TTC549 (cell line): ENCODE data around the gene PI4K2B.
"Not testable (repeated sequence)": the region's sequence is repeated elsewhere in the genome, so short reads cannot be mapped to it uniquely, and the experiment has no call there.

Experiments used
- FAIRE-seq: peaks from 2 replicates; lab custom pipeline; 2012; peaks lifted over from hg19 to GRCh38; lab: Jason Lieb, UNC

The PI4K2B gene

DNA sequence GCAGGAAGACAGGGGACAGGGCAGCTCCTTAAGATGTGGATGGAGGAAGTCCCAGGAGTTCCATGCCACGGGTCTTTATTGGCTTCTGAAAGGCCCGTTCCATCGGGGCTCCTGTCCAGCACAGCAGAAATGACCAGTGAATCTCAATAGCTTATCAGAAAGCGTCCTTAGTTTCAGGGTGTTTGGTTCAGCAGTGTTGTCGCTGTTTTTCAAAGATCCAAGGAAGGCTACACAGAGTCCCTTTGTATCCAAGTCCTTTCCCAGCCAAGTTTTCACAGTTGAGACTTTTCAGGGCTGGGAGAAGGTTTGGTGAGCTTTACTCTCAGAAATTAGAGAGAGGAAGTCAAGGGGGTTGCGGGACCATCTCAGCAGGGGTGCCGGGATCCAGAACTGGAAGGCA, 73.8 kb downstream of the PI4K2B start:
- no peak for FAIRE-seq

DNA sequence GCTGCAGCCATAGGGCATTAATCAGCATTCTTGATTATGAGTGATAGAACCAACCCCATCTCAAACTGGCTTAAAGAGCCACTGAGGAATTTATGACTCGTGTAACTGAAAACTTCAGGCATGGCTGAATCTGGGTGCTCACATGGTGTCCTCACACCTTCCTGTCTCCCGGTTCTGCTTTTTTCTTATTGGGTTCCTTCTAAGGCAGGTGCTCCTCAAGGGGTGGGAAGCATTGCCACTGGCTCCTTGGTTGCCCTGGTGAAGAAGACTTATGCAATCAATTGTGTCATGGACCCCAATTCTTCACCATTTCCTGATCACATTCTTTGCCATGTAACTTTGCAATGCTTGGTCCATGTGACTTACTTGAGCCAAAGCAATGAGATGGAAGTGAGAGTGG, 74.5 kb downstream of the PI4K2B start:
- FAIRE-seq = no peak

DNA sequence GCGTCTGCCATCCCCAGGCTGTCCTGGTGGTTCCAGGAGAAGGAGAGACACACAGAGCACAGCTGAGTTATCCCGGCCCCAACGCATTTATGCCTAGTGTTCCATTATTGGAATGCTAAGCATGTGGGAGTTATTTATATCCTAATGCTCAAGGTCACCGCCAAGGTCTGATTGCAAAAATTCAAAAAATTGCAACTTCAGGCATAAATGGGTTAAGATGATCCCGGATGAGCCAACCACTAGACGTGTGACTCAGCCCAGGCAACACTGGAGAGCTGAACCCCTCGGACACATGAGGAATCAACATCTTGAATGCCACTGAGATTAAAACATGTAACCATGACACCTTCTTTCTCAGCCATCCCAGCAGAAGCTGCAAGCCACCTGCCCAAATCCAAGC, 74.9 kb downstream of the PI4K2B start:
- FAIRE-seq = no peak

DNA sequence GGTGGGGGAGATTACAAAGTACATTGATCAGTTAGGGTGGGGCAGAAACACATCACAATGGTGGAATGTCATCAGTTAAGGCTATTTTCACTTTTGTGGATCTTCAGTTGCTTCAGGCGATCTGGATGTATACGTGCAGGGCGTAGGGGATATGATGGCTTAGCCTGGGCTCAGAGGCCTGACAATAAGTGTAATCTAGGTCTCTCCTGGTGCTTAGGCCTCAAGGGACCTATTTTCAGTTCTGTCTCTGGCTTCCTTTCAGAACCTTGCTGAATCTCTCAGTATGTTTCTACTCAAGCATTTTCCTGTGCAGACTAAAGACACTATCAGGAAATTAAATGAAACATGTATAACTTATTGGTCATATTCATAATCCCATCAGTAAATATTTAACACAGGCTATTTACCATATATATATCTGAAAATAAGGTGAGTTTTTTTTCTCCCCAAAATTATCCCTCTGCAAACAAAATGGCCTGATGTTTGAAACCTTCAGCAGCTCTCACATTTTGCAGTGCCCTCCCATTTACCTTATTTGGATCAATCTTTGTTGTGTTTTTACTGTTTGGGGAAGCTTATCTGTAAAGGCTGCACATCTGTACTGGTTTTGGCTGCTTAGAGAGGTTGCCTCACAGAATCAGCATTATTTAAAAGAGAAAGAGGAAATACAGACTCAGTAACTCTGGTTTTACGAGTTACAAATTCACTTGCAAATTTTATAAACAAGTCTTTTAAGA, 76.4 kb downstream of the PI4K2B start:
- no peak for FAIRE-seq

DNA sequence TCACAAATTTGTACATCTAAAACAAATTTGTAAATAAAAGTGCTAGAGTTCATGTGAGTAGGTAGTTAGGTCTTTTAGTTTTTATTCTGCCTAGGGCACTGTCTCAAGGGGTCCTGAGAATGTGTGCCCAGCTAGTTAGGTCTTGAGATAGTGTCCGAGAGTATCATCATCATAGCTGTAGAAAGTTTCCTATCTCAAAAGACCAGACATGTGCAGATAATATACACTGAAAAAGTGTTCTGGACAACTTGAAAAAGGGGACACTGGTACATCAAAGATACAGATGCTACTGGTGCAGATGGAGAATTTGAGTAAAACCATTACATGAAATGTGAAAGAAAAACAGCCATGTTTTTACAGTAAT, 77.0 kb downstream of the PI4K2B start:
- no peak for FAIRE-seq

DNA sequence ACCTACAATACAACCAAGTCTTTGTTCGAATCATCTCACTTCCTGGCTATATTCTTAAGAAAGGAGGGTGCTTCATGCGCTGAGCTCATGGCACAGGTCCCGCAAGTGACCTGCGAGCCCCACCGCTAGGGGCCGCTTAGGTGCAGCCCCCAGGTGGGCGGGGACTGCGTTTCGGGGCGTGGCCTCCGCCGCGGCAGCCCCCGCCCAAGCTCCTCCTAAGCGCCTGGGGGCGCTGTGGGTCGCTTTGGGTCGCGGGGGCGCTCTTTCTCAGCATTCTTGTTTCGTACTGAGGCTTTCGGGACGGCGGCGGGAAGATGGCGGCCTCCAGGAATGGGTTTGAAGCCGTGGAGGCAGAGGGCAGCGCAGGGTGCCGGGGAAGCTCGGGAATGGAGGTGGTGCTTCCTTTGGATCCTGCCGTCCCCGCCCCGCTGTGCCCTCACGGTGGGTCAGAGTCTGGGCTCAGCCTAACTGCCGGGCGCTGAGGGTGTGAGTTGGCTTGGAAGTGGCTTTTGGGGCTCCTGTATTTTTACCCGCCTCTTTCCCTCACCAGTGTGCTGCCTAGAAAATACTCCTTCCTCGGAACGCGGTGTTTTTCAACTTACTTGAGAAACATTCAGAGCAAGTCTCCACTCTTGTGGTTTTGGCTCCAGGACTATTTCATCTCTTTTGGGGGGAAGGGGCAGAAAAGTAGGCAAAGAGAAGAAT, 78.8 kb downstream of the PI4K2B start, which contains the start of gene ZCCHC4:
Gene ZCCHC4, plus strand, starts transcription at position 279 of the 705 bp plus-strand sequence. Its CDS starts 36 bp downstream, at position 315.
- peak; percentile 5 for FAIRE-seq

DNA sequence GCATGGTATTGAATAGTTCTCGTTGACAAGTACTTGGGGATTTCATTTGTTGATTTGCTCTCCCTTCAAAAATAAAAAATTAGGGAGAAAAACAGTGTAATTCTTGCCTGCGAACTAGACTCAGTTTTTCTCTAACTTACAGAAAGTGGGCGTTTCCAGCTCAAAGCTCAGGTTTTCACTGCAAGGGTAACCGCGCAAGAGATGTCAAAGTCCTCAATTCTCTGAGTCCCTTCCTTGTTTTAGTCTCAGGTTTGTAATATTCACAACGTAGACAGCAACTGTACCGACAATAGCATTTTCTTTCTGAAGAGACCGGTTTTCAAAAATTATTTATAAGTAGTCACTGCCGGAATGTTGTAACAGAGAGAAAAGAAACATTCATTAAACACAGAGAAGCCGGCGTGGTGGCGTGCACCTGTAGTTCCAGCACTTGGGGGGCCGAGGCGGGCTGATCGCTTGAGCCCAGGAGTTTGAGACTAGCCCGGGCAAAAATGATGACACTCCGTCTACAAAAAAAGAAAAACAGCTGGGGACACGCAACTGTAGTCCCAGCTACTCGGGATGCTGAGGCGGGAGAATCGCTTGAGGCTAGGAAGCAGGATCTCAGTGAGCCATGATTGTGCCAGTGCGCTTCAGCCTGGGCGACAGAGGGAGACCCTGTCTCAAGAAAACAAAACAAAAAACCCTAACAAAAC, 79.5 kb downstream of the PI4K2B start:
- no peak for FAIRE-seq

DNA sequence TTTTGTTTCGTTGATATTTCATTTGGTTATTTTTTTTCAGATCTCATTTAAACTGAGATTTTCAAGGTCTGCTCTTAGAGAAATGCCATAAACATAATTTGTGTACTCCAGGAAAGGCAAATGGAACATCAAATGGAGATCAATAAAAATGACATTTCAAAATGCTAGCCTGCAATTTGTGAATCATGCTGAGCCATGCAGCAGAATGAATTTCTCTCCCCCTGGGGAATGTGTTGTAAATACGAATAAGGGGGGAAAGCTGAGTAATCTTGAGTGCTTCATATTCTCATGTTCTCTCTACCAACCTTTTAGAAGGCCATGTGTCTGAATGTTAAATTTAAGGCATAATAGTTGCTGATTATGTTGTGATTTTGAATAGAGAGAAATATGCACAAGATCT, 86.5 kb downstream of the PI4K2B start:
- FAIRE-seq = no peak

DNA sequence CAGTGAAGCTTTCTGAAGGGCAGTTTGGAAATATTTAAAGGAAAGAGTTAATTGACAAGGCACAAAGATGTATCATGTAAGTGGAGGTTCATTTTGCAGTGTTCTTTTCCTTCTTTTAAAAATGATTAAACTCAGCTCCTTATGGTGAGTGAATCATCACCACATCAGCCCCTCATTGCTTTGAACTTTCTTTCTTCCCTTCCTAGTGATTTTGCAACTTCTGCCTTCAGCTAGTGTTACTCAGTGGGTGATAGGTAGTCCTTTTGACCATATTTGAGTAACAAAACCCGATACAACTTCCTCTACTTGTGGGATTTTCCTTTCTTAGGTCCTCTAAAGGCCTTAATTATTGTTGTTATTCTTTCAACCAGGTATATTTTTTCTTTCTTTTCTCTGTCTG, 86.9 kb downstream of the PI4K2B start:
- FAIRE-seq = no peak

DNA sequence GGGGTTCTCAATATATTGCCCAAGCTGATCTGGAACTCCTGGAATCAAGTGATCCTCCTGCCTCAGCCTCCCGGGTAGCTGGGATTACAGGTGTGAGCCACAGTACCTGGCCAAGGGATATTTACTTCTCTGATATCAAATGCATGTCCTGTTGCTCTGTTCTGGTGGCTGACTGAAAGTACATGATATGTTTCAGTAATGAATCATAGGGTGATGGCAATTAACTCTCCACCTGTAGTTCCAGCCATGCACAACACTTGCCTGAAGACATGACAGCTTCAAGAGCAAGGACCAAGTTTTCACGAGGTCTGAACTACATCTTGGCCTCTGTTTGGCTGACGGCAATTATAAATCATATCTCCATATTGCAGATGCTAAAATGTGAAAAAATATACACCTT, 87.9 kb downstream of the PI4K2B start:
- FAIRE-seq = no peak

DNA sequence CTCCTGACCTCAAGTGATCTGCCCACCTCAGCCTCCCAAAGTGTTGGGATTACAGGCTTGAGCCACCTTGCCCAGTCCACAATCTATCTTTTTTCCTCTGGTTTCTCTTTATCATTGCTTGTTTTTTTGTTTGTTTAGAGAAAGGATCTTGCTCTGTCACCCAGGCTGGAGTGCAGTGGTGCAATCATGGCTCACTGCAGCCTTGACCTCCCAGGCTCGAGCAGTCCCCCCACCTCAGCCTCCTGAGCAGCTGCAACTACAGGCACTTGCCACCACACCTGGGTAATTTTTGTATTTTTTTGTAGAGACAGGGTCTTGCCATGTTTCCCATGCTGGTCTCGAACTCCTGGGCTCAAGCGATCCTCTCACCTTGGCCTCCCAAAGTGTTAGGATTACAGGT, 94.6 kb downstream of the PI4K2B start:
- not testable (repeated sequence) for FAIRE-seq
